Activated CD8-positive, alpha-beta memory T cell treated with anti-CD3 and anti-CD28 coated beads, Interleukin-2, amount 50 U/mL, for 1 hour (primary cell): Measurements from ENCODE around the gene POU2F1.

ENCODE experiments used
- DNase-seq: peaks from one replicate; pipeline ENCODE4 v3.0.0-alpha.2; 2020; ENCODE audit errors: extremely low read depth

POU2F1 gene

DNA sequence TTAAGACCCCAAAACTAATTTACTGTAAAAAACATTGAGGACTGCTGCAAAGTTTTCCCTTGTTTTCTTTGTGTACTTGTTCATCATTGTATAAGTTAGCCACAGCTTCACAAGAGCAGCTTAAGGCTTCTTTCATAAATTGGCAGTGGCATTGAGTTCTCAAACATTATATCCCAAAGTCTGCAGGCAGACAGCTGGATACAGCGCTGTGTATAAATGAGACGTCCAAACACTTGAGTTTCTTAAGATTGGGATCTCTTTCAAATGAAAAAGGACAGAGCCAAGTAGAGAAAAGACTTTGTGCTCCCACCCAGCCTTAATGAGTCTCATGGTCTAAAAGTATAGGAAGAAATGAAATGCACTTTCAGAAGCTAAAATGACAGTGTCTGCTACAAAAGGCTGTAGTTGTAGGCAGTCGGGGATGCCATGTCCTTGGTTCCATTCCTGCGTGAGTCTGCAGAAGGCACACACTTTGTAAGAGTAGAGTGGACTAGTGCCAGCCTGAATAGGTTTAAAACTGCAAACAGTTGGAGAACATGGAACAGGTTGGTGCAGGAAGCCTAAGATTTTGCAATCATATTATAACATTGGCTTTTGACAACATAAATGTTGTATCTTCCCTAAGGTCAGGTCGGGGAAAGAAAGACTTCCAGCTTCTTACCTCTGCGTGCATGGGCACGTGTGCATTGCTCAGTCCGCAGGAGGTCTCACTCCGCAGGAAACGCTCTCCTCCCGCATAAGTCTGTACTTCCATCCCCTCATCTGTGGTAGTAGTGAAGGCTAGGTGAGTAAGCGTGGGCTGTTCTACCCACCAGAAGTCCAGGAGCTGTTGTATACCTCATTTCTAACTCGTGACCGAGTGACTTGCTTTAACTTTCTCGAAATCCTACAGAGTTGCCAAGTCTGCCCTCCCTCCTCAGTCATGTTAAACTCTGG is 203.3 kb downstream of the POU2F1 start:
- DNase-seq = no peak

DNA sequence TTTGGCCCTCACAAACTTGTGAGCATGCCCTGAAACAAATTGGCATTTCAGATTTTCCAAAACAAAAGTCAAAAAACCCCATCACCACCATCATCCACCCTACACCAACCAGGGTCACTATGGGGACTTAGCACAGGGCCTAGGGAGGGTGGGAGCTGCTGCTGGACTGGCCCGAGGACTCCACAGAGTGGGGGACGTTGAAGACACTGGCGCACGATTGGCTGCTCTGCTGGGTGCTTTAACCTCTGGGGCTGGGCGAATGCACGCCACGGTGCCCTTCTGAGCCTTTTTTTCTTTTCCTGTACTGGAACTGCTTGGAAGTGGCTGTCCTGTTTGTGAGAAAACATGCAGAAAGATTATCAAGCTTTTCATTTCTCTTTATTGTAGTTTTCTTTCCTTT is 204.8 kb downstream of the POU2F1 start:
- no peak for DNase-seq

- no peak for DNase-seq
Measured at GRCh38 chr1:167426716-167427115, 206.0 kb downstream of the POU2F1 start.

DNA sequence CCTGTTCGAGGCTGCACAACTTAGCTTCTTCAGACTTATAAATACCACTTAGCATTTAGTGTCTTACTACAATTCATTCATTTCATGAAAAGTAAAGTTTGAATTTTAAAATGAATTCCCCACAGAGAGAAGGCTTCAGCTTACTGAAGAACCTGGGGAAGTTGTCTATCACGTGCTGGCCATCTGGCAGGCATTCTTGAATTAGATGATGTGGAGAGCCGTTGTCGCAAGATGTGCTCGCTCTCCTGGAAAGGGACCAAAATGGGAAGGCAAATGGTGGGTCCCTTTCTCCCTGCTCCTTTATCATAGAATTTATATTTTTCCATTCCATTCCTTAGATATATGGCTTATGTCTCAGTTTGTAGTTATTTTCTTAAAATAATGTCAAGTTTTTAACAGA is 207.2 kb downstream of the POU2F1 start:
- DNase-seq = no peak

GRCh38 chr1:167428395-167428794 is 207.7 kb downstream of the POU2F1 start:
- no peak for DNase-seq

DNA sequence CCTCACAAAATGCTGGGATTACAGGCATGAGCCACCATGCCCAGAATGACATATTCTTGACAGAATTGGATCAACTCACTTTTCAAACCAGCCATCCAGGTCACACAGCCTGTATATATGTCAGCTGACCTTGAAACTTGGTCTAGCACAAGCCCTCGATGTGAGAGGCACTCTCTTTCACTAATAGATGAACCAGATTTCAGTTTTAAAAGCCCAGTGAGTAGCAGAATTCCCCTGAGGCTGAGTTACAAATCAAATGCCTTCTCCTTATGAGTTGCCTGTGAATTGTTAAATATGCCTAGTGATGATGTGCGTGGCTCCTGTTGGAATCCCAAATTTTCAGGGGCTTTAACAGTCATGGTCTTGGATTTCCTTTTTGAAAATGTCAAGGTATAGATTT is 208.9 kb downstream of the POU2F1 start:
- no peak for DNase-seq

DNA sequence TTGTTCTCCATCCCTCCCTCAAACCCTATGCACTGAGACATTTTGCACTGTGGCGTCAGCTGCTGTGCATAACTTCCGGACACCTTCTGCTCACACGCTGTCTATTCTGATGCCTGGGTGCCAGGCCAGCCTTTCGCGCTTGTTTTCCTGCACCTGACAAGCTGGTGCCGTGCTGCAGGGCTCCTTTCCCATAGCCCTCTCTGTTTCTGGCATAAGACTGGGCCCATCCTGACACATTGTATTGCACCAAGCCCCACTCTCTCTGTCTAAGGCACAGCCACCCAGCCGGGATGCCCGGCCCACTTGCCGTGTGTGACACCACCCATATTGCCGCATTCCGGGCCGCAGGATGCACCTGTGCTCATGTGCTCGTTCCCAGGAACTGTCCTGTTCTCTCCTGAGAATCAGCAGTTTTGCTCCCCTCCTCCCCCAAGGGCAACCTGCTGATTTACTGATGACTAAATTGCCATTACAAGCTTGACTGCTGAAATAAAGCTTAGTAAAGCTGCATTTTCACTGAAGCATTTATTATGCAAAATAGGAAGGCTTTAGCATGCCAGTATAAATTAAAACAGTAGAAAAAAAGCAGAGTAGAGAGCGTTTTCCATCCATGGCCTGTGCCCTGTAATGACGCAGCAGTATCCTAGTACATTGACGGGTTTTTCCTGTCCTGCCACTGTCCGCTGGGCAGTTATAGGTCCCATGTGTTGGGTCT is 209.6 kb downstream of the POU2F1 start:
- no peak for DNase-seq

DNA sequence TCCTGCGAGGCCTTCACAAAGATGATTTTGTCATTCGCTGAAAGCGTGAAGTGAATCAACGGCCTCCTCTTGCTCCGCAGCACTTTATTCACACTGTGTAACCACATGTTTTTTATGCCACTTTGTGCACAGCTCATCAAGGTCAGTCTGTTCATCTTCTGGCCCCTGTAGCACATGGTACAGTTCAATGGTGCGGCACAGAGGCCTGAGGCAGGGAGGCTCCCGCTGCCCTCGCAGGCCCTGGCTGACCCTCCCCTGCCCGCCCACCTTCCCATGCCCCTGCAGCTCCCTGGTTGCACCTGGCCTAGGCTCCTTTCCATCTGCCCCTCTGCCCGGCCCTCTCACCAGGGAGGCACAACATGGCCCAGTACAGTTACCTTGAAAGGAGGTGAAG is 210.2 kb downstream of the POU2F1 start:
- no peak for DNase-seq

DNA sequence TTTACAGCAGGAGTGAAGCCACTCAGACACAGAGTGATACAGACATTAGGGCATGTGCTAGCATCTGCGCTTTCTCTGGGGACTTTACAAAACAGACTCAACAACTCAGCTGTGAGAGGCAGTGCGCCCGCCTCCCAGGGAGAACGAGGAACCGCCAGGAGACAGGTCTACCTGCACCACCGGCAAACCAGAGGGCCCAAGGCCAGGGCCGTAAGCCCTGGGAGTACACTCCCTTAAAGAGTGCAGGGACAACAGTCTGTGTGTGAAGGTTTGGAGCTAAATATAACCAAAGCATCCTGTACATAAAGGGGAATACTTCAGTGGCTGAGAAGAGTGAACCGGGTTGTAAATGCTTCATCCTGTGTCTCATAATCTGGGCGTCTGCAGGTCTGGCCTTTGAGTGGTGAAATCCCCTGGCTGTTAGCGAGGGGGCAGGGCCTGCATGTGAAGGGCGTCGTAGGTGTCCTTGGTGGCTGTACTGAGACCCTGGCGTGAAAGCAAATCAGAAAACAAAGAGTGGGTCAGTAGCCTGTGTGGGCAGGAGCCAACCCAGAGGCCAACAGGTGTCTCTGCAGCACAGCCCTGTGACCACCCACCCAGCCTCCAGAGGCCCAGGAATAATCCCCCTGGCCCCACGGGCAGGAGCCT is 210.7 kb downstream of the POU2F1 start:
- no peak for DNase-seq

DNA sequence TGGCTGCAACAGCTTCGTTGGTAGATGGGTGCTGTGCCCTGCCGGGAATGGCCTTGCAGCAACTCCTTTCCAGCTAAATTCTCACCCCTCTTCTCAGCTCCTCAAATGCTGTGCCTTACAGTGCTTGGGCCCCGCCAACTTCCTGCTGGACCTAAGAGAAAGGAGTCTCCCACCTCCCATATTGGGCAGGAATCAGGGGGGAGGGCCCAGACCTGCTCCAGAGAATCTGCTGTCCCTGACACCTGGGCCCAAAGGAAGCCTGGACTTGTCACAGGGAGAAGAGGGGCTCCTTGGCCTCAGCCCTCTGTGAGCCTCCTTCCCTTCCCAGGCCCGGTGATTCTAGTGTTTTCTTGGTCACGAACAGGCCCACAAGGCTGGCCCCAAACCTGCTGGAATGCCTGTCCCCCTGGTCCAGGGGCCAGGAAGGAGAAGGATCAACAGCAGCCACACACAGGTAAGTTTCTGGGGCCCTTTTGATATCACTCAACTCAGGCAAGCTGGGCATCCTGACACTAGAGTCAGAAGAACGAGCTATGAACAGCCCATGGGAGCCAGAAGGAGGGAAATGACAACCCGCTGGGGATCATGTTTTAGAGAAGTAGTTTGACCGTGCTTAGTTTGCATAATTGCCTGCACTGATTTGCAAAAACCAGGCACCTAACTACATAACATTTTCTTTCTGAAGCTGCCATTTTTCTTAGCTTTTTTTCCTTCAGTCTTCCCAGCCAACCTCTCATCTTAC is 211.4 kb downstream of the POU2F1 start:
- DNase-seq = no peak

DNA sequence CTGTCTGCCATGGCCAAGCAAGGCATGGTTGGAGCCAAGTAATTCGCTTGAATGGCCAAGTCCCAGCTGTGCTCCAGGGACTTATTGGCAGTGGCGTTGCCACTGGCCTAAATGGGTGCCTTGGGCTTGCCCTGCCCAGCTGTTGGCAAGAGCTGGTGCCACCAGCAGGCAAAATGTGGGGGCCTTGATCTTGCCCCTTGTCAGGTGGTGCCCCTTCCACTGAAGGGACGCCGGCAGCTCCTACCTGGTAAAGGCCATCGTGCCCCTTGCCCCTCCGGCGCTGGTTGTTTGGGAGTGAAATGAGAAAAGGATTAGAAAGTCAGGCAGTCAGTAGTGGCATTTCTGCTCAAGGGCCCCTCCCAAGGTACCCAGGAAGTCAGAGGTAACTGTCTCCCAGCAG is 212.1 kb downstream of the POU2F1 start:
- DNase-seq = no peak

- DNase-seq = no peak
Measured at GRCh38 chr1:167433884-167434283, 213.2 kb downstream of the POU2F1 start.

DNA sequence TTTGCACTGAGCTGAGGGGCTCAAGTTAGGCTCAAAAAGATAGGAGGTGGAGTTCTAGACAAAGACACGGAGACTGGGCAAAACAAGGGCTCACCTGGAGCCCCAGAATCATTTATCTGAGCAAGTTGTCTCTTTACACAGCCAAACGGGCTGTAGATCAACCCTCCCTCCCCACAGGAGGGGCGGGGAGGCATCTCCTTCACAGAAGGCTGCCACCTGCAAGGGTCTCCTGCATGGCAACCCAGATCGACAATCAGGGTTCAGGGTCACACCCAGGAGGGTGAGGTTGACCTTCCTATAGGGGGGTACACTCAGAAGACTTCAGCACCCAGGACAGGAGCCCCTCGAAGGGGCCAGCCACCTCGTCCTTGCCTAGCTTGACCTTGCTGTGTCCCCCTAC is 213.6 kb downstream of the POU2F1 start:
- DNase-seq = no peak

GRCh38 chr1:167435484-167435883 is 214.8 kb downstream of the POU2F1 start:
- no peak for DNase-seq

DNA sequence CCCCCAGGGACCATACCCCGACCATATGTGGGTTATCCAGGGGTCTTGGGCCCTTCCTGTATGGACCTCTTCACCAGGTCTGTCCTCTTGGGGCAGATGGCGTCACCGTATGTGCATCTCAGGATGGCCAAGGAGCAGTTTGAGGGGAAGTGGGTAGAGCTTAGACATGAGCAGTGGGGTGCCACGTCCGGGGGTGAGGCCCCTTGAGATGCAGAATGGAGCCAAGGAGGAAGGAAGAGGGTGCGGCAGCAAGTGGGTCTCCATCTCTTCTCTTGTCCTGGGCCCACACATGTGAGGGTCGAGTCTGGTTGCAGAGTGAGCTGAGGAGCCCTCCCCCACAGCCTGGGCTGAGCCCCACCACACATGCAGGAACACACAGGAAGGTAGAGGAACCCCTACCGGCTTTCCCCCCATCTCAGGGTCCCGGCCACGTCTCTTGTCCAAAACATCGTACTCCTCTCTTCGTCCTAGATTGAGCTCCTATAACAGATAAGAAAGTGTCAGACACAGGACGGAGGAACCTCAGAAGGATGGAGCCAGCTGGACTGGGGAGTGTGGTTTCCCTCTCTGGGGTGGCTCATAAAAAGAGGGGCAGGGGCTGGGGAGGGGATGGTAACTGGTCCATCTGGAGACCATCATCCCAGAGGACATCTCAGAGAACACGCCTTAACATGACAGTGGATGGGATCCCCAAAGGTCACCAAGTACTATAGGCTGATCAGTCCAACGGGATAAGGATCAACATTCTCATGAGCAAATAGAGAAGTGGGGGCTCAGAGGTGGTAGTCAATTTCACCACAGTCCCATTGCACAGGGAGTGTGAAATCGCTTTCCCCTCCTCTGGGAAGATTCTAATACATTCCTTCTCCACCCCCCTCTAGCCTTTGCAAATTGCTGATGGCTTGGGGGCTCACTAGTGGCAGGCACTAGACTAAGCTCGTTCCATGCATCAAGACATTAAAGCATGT is 217.8 kb downstream of the POU2F1 start:
- no peak for DNase-seq

- DNase-seq = no peak
Measured at GRCh38 chr1:167439301-167439988, 218.8 kb downstream of the POU2F1 start.

DNA sequence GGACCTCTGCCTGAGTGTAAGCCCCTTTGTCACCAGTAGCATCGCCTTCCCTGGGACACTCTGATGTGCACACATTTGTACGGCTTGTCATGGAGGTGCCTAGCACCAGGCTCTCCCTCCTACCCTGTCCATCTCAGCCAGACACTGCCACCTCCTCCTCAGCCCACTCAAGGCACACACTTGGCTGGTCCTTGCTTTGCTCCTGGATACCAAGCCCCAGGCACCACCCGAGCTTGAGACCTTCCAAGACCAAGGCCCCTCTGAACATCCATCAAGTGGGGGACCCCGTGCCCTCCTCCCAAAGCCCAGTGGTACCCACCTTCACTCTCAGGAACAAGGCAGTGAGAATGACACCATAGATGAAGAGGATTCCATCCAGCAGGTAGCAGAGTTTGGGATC is 219.7 kb downstream of the POU2F1 start:
- DNase-seq = no peak

- DNase-seq = no peak
Measured at GRCh38 chr1:167440776-167441175, 220.1 kb downstream of the POU2F1 start.

DNA sequence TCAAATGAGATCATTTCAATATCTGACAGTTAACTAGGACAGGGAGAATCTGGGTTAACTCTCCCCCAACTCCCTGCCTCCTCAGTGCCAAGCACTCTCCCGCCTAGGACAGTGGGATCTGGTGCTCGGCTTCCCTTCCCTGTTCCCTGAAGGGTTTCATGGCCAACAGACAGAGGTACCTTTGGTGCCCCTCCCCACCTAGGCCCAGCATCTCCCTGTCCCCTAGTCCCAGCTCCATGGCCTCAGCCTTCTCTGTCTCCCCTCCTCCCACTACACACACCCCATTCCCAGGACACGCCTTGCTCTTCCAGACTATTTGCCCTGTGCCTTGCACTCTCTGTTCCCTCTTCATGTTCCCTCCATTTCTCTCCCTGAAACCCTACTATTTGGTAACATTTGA is 220.5 kb downstream of the POU2F1 start:
- DNase-seq = no peak
